Activated CD4-positive, CD25-positive, alpha-beta regulatory T cell treated with anti-CD3 and anti-CD28 coated beads, Interleukin-2, amount 50 U/mL, for 24 hours (primary cell): ENCODE results near the gene ARMC3.
A peak's percentile ranks its signal among the peaks of the same experiment; 100 is the strongest.
"Not testable (repeated sequence)": the region's sequence is repeated elsewhere in the genome, so short reads cannot be mapped to it uniquely, and the experiment has no call there.

Experiments used
- ATAC-seq, 2 donors: fragments of 150-1000 bp; cut with Tn5 transposase; one replicate each; pipeline ENCODE4 v1.10.0; 2021; ENCODE audit warnings: mild to moderate bottlenecking in 1 of 2, moderate library complexity in 1 of 2

ARMC3 gene

DNA sequence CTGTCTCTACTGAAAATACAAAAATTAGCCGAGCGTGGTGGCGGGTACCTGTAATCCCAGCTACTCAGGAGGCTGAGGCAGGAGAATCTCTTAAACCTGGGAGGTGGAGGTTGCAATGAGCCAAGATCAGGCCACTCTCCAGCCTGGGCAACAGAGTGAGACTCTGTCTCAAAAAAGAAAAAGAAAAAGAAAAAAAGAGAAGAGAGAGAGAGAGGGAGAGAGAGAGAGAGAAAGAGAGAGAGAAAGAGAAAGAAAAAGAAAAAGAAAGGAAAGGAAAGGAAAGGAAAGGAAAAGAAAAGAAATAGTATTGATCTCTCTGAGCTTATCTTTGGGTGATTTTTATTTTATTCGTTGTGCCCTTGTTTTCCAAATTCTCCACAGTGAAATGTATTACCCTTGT lies 1.2 kb downstream of the ARMC3 start:
- ATAC-seq, result not testable (repeated sequence)

DNA sequence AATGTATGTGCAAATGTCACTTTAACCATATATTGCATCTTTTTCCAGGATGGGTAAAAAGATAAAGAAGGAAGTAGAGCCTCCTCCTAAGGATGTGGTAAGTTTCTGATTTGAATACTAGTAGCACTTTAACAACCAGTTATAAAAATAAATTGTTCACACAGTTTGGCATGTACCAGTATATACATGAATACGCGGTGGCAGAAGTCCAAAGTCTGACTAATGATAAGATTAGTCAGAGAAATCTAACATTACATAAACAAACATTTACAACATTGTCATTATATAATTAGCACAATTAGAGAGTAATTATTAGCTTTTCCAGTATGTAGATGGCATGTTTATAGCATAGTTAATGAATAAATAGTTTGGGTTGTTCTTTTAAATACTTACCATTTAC lies 4.1 kb downstream of the ARMC3 start:
- ATAC-seq, result no peak

DNA sequence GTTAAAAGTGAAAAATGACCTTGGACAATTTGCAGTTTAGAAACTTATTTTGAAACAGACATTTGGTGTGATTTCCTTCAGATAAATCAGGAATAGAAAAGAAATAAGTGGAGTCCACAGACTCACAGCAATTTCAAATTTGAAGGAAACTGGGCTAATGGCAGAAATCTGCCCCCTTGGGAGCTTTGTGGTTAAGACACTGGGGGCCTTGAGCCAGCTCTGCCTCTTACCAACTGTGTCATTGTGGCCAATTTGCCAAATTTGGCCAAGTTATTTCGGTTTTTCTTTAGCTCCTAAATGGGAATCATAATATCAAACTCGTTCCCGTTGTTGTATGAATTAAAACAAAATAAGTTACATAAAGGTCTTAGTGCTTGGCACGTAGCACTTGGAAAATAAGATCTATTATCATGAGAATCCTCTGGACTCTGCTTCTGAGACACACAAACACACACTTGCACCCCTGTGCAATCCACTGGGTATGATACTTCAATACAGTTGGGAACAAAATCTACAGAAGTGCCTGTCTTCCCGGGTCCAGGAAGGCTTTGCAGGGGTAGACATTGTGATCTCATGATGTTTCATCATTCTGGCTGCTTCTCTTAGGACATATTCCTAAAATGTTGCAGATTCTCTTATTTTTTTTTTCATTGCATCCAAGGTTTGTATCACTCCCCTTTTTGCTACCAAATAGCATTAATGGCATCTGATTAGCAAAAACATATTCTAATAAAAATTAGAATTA lies 4.9 kb downstream of the ARMC3 start:
- ATAC-seq, result no peak

DNA sequence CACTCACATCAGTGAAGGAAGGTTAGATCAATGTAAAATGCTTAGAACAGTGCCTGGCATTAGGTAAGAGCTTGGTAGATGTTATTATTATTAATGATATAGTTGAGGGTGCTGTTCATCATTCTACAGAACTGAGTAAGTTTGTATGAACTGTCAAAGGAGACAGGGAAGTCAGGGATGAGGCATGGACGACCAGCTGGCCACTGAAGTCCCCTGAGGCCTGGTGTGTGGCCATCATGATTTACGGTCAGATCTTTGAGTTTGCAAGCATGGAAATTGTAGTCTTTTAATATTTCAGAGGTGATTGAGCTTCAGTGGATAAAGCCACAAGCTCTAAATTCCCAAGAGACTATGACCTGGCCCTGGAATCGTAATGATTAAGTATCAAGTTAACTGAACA lies 6.9 kb downstream of the ARMC3 start:
- no peak for ATAC-seq

DNA sequence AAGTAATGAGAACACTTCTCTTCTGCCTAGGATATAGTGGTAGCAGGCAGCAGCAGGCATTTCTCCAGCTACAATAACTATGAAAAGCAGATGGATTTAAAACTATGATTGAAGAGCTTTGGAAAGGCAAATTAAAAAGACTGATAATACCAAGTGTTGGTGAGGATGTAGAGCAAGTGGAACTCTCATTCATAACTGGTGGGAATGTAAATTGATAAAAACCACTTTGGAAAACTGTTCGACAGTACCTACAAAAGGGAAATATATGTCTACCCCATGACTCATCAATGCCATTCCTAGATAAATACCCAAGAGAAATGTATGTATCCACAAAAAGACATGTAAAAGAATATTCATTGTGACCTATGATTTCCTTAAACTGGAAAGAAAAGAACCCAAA lies 14.6 kb downstream of the ARMC3 start:
- ATAC-seq, result no peak

DNA sequence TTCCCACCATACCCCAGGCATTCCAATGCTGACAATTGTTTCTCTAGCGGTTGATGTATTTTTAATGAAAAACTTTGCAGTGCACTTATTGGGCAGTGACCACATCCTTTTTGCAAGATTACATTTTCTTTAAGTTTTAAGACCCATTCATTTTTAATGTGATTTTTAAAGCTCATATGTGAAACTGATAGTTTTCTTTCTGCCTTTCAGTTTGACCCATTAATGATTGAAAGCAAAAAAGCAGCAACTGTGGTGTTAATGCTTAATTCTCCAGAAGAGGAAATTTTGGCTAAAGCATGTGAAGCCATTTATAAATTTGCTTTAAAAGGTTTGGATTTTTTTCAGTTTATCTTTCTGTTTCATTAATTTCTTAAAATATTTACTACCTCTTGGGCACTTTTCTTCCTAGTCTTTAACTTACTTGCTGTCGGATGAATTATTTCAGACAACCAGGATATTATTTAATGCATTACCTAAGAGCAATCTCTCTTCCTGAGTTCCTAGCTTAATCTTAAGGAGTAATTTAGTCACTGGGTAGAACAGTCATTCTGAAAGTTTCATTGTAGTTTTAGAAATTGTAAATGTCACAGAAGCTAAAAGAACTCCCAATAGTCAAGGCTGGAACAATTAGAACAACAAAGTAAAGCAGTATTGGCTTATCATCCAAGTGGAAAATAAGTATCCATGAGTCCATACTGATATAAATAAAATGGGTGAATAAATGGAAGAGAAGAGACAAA lies 18.3 kb downstream of the ARMC3 start:
- ATAC-seq, result no peak

DNA sequence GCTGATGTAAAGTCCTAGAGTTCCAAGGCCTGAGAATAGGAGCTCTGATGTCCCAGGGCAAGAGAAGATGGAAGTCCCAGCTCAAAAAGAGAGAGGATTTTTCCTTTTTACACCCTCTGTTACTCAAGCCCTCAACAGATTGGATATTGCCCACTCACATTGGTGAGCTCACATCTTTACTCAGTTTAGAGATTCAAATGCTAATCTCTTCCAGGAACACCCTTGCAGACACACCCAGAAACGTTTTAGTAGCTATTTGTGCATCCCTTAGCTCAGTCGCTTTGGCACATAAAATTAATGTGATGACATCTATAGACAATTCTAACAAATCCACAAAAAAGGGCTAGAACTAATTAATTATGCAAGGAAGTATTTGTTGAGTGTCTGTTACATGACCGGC lies 27.1 kb downstream of the ARMC3 start:
- ATAC-seq, result no peak

DNA sequence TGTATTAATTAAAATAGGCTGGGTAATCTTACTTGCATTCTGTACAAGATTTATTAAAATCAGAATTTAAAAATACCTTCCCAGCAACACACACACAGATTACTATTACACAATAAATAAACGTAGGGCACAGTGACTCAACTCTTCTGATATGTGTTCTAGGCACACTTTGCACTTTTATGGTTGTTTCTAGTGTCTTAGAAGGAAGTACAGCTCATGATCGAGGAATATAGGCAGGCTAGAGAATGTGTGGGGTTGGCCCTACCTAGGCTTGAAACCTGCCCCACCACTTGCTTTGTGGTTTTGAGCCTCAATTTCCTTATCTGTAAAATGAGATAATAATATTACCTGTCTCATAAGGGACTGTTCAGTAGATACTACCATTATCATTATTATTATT lies 30.5 kb downstream of the ARMC3 start:
- ATAC-seq, result no peak

DNA sequence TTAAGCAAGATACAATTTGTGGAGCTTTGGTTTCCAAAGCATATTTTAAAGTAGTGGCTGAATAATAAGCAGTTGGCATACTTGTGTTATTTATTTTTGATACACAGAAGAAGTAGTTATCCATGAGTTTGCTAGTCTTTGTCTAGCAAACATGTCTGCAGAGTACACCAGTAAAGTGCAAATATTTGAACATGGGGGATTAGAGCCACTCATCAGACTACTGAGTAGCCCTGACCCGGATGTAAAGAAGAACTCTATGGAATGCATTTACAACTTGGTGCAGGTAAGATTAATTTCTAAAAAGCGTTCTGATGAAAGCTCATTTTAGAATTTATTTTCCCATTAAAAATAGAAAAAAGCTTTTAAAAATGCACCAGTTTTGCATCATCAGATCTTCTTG lies 31.4 kb downstream of the ARMC3 start:
- no peak for ATAC-seq

DNA sequence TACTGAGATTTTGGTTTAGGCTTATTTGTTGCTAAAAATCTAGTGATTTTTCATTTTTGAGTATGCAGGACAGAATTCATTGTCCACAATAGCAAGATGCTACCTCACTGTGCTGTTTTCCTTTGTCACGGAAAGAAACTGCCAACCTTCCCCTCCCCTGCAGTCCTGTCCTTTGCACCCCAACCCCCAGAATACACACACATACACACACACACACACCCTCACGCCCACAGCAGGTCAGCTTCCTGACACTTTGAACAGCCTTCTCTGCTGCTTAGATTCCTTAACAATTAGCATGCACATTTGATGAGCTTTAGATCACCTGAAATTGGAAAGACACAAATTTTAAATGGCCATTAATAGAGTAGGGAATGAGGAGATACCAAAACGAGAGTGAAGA lies 32.1 kb downstream of the ARMC3 start:
- no peak for ATAC-seq

DNA sequence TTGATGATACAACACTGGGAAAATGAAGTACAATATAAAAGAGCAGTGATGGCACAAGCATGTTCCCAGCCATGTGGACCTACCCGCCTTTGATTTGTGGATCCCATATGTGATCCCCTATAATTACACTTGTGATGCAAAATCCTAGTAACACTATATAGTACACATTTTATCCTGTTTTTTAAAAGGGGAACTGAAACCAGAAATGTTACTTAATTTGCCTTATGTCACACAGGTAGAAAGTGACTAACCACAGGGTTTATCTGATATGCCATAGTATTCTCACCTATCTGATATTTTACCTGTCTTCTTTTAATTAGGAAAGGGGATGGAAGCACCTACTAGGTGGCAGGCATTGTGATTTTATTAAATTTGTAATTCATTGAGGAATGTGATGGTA lies 35.0 kb downstream of the ARMC3 start:
- no peak for ATAC-seq

DNA sequence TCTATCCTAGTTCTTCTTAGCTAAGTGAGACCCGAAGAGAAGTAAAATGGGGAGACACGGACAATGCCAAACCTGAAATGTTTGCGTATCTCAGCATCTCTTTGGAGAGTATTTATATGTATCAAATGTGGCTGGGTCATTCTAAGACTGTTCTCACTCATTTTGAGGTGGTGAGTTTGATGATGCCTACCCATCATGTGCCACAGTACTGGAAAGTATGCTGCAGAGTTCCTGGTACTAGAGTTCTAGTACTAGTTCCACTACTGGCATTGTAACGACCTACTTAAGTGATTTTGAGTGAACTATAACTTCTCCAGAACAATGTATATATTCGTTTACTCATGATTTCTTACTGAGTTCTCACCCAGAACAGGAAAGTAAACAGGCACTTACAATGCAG lies 41.9 kb downstream of the ARMC3 start:
- ATAC-seq, result no peak

DNA sequence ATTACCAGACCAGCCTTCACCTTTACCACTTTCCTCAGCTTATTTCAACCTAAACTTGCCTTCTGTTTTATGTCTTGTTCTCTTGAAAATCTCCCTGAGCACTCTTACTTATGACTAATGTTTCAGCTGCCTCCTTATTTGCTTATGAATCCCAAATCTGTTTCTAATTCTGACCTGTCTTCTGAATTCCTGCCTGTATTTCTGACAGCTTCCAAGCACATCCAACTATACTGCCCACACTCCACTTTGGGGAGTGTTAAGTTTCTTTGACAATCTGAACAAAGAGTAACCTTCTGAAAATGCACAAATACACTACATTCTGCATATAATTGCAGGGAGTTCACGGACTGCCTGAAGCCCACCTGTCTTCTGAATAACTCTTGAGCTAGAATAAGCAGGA lies 48.7 kb downstream of the ARMC3 start:
- no peak for ATAC-seq

DNA sequence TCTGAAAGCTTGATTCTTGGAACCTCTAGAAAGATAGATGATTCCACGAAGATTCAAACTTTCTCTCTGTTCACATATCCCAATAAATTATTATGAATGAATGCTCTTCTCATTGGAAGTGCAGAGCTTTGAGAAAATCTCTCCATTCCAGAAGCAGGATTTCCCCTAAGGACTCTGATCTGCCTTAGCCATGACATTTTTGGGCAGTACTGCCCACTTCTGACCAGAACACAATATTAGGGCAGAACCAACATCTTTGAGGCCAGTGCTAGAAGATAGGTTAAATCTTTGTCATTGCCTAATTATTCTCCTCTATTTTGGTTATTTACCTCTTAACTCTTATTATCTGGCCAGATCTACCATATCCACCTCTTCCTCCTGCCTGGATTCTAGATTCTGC lies 49.9 kb downstream of the ARMC3 start:
- no peak for ATAC-seq

DNA sequence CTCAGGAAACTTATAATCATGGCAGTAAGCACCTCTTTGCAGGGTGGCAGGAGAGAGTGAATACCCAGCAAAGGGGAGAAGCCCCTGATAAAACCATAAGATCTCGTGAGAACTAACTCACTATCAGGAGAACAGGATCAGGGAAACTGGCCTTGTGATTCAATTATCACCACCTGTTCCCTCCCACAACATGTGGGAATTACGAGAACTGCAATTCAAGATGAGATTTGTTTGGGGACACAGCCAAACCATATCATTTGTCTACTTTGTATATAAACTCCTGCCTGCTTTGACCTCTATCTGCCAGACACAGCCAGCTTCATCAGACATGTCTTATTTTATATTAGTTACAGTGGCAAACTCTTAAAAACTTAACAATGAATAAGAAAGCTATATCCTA lies 50.4 kb downstream of the ARMC3 start:
- no peak for ATAC-seq

DNA sequence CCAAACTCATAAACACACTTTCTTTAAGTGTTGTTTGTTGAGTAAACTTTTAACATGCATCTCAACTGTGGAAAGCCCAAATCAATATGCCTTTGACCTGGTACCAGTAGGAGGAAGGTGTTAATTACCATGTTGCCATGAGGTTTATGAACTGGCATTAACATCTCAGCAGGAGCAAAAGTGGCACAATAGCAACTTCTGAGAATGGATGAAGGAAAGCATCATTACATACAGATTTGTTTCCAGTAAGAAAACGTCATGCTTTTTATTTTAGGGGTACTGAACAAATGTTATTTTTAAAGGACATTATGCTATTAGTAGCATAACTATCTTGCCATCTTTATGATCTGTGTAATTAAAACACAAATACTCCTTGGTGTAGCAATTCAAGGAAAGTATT lies 51.1 kb downstream of the ARMC3 start:
- ATAC-seq, result no peak

DNA sequence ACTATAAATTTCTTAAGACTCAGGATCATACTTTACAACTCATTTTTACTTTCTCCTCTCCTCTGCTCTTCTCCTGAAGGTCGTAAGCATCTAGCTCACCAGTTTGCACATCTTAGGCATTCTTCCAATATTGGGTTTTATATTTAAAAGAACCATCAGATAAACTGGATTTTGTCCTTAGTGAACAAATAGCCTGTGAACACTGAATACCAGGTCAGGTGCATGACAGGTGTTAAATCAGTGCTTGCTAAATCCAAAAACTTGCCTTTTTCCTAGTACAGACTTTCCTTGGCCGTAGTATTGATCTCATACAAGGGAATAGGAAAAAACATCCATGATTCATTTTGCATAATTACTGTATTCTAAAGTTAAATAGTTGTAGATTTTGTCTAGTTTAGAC lies 53.0 kb downstream of the ARMC3 start:
- ATAC-seq, result no peak

DNA sequence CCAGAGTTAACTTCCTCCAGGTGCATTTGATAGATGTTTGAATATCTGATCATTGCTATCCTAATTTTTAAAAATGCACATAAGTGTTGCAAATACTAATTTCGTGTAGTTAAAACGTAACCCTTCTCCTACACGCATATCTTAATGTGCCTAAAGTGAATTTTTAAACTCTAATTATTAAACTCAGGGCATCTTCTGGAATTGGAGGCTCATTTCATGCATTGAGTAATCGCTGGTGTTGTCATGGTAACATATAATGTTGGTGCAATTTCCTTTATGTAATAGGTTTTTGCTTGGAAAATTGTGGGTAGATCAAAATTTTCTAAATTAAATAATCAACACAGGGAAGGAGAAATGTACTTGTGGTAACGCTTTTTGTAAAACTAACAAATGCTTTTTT lies 56.2 kb downstream of the ARMC3 start:
- ATAC-seq, result no peak

DNA sequence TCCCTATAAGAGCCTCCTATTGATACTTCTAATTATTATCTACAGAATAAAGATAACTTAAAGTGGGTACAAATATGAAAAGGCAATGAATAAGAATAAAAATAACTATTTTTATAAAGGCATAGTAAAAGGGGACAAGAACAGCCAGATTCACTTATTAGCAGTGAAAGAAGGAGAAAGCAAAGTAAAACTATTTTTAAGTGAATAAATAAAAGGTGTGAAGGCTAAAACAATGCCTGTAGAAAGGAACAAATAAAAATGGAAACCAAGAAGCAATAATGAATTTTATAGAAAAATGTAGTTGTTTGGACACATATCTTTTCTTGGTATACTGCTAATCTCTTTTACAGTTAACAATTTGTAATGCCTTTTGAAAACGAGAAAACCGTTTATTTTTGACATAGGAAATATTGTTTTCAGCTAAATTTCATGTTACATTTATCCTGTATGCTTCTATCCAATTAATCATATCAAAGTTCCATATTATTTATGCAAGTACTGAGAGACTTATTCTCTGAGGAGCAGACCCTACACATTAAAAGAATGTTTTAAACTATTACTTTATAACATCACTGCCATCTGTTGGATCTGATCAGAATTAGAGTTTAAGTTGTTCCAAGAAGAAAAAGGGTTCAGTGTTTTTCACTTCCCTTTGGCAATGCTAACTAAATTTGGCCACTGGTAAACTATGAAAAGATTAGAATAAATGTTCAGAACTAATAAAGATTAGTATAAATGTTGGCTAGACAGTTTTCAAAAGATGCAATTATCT lies 59.1 kb downstream of the ARMC3 start:
- no peak for ATAC-seq

DNA sequence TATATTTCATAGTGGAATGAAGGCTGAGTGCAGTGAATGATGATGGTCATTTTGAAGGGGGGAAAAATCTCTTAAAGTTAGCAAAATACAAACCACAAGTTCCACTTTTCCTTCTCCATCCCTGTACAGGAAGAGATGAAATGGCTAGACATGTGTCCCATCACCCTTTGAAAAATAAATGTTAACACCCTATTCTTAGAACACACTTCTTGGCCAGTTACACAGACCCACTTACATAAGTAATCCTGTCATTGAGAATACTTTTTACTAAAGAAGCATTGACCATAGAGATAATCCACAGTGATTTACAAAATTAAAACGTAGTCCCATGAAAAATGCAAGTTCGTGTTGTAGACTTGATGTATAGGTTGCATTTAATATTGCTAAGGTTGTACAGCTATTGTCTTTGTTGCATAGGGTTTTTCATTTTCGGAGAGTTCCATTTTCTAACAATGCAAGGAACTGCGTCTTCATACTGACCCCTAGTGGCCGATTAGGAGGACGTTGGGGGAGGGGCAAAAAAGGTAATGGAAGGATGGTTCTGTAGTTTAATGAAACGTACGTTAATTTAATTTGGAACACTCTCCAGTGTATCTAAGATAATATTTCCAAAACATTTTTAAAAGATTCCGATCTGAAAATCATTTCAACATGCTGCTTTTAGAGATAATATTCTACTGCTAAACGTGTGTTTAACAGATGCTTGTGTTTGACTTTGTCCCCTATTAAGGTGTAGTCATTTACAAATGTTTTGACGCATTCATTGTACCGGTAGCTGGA lies 60.9 kb downstream of the ARMC3 start:
- ATAC-seq, result peak in 1 of 2 donors; percentile 37

DNA sequence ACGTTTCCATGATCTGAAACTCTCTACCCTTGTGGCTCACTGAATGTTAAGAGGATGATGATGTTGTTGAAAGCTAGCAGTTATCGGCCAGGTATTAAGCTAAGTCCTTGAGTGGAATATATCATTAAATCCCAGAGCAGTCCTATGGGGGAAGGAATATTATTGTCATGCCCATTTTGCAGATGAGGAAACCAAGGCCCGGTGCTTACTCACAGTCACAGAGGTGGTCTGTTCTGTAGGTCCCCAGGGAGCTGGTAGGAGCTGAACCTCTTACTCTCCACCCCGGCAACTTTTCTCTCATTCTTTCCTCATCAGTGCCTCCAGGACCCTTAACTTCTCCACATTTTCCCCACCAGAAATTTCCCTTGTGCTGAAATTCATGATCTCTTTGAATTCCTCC lies 62.6 kb downstream of the ARMC3 start:
- ATAC-seq, result no peak

DNA sequence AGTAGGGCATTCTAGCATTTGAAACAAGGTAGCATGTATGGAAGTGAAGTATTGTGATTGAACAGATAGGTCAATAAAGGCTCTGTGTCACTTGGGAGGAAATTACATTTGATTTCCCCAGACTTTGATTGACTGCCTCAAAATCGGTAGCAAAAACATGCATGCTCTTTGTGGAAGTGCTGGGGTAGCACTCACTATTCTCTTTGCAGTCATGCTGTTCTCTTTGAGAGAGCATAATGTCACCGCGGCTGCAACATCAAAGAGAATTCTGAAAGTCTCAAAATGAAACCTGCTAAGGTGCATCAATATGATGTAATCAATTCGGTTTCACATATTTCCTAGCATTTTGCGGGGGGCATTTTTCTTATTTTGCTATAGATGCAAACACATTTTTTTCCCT lies 64.2 kb downstream of the ARMC3 start:
- peak; percentile 87 to 92 for ATAC-seq

DNA sequence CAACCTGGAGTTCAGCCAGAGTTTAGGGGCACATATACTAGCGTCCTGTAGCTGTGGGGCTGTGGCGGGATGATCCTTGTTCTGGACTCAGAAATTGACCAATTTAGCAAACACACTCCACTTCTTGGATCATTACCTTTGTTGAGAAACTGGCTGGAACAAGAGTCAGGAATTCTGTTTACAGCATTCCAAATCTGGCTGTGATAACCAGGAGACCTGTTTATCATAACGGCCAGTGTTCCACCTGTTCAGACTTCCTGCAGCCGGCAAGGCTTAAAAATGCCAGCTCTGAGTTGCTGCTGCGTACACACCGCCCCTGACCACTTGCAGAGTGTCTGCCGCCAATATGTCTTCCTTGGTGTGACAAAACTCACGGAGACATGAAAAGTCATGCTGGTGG lies 64.8 kb downstream of the ARMC3 start:
- ATAC-seq, result no peak
